K562 (cell line): ENCODE measurements around the gene CNTD1. TPM values are rescaled to one million over a fixed set of nuclear protein-coding genes. Genes with fewer than 3 reads are reported as not detected.

Source experiments
- CBFB ChIP-seq: sonication (generic); formaldehyde crosslinking; IDR thresholded peaks from 2 replicates; pipeline ENCODE4 v1.4.0; 2020; ENCODE audit warnings: mild to moderate bottlenecking, missing genetic modification reagents
- EP300 ChIP-seq: IDR thresholded peaks from 2 replicates; pipeline ENCODE4 v1.6.1; 2012; ENCODE audit warnings: low read length, improper control_type of control experiment
- FOXP1 ChIP-seq: sonication (generic); formaldehyde crosslinking; IDR thresholded peaks from 2 replicates; pipeline ENCODE4 v1.8.0; 2022; ENCODE audit warnings: mild to moderate bottlenecking, missing genetic modification reagents
- HLTF ChIP-seq: fragments of 450-650 bp; IDR thresholded peaks from 2 replicates; pipeline ENCODE4 v1.6.1; 2016
- MEIS2 ChIP-seq: fragments of 450-650 bp; IDR thresholded peaks from 2 replicates; pipeline ENCODE4 v1.6.1; 2014; ENCODE audit warnings: mild to moderate bottlenecking; ENCODE audit not compliant: partially characterized antibody
- NFRKB ChIP-seq: fragments of 450-650 bp; IDR thresholded peaks from 2 replicates; pipeline ENCODE4 v1.6.1; 2016; ENCODE audit warnings: low read depth
- NR2C1 ChIP-seq, 2 experiments: fragments of 450-650 bp; IDR thresholded peaks; 2 replicates each; pipeline ENCODE4 v1.6.1; 2017; ENCODE audit warnings: mild to moderate bottlenecking in 2 of 2, antibody characterized with exemption in 1 of 2, inconsistent platforms in 1 of 2, missing compliant biosample characterization in 1 of 2, missing genetic modification characterization in 1 of 2
- SPI1 ChIP-seq: IDR thresholded peaks from 2 replicates; pipeline ENCODE4 v1.6.1; 2011; ENCODE audit warnings: low read depth, low read length, control low read depth, borderline replicate concordance
- YY1 ChIP-seq, 3 experiments: IDR thresholded peaks; 2 replicates each; pipeline ENCODE4 v1.6.1; 2011; ENCODE audit warnings: low read length in 2 of 3, mild to moderate bottlenecking in 2 of 3, moderate library complexity in 2 of 3, borderline replicate concordance in 1 of 3, control low read depth in 1 of 3, low read depth in 1 of 3; ENCODE audit not compliant: insufficient read depth in 3 of 3, insufficient replicate concordance in 2 of 3, control insufficient read depth in 1 of 3, insufficient read length in 1 of 3; ENCODE audit errors: extremely low read depth in 1 of 3
- ZNF324 ChIP-seq: fragments of 250-450 bp; sonication (Bioruptor Pico); IDR thresholded peaks from 2 replicates; pipeline ENCODE4 v1.4.0; 2020; ENCODE audit warnings: mild to moderate bottlenecking
- polyA plus RNA-seq, 8 experiments: library from polyadenylated mRNA; depleted of rRNA in 4 of 8; stranded (reverse) in 5 of 8; unstranded in 3 of 8; fragments of >200 nt; fragmentation: Nextera tagmentation in 2 of 8; fragmentation: Illumina TruSeq in 1 of 8; extraction: Ambion mirVana in 2 of 8; extraction: Trizol in 1 of 8; gene quantifications; 2 replicates each; pipeline versions ENCODE4 v1.2.1 to v1.2.3, GENCODE V29; 2011 to 2014; ENCODE audit warnings: inconsistent platforms in 1 of 8, missing spikeins in 1 of 8
- total RNA-seq, 7 experiments: library from RNA; depleted of rRNA in 6 of 7; stranded (reverse); fragments of >200 nt in 6 of 7; fragmentation: Illumina TruSeq in 2 of 7; extraction: Trizol in 2 of 7; gene quantifications; 2 replicates each; pipeline versions ENCODE4 v1.2.1 to v1.2.3, GENCODE V29; 2011 to 2021; ENCODE audit warnings: low replicate concordance in 1 of 7
- TF ChIP-seq, protein P1 (sequence below), 3 experiments: fragments of 200-800 bp in 1 of 3; fragments of 250-450 bp in 1 of 3; fragments of 450-650 bp in 1 of 3; sonication (Bioruptor Pico) in 1 of 3; sonication (Bioruptor generic) in 1 of 3; formaldehyde crosslinking in 1 of 3; IDR thresholded peaks; 2 replicates each; pipeline versions ENCODE4 v1.6.1 to v1.8.0; 2016 to 2022; ENCODE audit warnings: mild to moderate bottlenecking in 2 of 3, missing genetic modification characterization in 2 of 3, missing compliant biosample characterization in 1 of 3, moderate library complexity in 1 of 3
- TF ChIP-seq, protein P2 (sequence below): sonication (generic); formaldehyde crosslinking; IDR thresholded peaks from 2 replicates; pipeline ENCODE4 v1.8.0; 2023; ENCODE audit warnings: missing genetic modification reagents, mild to moderate bottlenecking, borderline replicate concordance
- TF ChIP-seq, protein P3 (sequence below), 2 experiments: fragments of 450-650 bp in 1 of 2; sonication (generic) in 1 of 2; formaldehyde crosslinking in 1 of 2; IDR thresholded peaks in 1 of 2; conservative IDR thresholded peaks in 1 of 2; 2 replicates each; pipeline versions ENCODE4 v1.6.1 to v1.8.1; 2016 to 2023; ENCODE audit warnings: mild to moderate bottlenecking in 2 of 2, moderate library complexity in 2 of 2, inconsistent platforms in 1 of 2, missing genetic modification reagents in 1 of 2

Gene CNTD1
- total and polyA plus RNA-seq, 9 of the 15 experiments (the other 6 are each of a cell fraction or from before 2014, with no cell fraction given): 0.12 to 0.86 (median 0.41) TPM; not detected in 1

DNA sequence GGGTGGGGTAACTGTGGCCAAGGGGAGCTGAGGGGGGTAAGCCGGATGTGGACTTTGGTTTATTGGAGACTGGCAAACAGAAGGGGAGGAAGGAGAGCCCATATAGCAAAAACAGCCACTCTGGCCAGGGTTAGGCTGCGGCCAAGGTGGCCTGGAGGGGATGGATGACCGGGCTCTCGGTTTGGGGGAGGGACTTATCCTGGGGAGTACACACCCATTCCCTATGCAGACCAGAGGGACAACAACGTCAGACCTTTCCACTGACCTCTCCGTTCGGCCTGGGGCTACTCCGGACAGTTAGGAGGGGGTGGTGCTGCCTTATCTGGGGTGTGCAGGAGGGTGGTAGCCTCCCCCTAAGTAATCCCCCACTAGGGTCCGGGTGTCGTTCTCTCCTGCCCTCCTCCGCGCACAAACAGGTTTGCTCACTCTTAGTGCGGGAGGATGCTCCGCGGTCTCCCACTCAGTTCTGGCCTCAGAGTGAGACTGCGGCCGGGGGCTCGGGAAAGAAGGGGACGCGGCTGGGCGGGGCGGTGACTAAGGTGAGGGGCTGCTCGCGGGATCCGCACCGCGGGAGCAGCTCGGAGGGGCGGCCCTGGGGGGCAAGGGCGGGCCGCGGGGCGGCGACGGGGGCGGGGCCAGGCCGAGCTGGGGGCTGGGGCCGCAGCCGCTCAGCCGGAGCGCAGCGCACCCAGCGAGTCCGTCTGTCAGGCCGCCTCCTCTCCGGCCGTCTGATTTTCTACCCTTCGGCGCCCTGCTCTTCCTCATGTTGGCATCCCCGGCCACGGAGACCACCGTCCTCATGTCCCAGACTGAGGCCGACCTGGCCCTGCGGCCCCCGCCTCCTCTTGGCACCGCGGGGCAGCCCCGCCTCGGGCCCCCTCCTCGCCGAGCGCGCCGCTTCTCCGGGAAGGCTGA lies 18.5 kb upstream of the CNTD1 start, which contains the start of gene WNK4 (continued):
- TF ChIP-seq EP300: peak; percentile 94
- TF ChIP-seq, protein P1, sequence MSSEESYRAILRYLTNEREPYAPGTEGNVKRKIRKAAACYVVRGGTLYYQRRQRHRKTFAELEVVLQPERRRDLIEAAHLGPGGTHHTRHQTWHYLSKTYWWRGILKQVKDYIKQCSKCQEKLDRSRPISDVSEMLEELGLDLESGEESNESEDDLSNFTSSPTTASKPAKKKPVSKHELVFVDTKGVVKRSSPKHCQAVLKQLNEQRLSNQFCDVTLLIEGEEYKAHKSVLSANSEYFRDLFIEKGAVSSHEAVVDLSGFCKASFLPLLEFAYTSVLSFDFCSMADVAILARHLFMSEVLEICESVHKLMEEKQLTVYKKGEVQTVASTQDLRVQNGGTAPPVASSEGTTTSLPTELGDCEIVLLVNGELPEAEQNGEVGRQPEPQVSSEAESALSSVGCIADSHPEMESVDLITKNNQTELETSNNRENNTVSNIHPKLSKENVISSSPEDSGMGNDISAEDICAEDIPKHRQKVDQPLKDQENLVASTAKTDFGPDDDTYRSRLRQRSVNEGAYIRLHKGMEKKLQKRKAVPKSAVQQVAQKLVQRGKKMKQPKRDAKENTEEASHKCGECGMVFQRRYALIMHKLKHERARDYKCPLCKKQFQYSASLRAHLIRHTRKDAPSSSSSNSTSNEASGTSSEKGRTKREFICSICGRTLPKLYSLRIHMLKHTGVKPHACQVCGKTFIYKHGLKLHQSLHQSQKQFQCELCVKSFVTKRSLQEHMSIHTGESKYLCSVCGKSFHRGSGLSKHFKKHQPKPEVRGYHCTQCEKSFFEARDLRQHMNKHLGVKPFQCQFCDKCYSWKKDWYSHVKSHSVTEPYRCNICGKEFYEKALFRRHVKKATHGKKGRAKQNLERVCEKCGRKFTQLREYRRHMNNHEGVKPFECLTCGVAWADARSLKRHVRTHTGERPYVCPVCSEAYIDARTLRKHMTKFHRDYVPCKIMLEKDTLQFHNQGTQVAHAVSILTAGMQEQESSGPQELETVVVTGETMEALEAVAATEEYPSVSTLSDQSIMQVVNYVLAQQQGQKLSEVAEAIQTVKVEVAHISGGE (CRISPR knock-in tag; IDR thresholded peaks at IDR 0.05): peak in 1 of 3 experiments; percentile 73; a peak in 2 of 6 replicates
- no peak for TF ChIP-seq SPI1
- TF ChIP-seq MEIS2: peak; percentile 16
- TF ChIP-seq FOXP1 (CRISPR knock-in tag): no peak
- TF ChIP-seq, protein P2, sequence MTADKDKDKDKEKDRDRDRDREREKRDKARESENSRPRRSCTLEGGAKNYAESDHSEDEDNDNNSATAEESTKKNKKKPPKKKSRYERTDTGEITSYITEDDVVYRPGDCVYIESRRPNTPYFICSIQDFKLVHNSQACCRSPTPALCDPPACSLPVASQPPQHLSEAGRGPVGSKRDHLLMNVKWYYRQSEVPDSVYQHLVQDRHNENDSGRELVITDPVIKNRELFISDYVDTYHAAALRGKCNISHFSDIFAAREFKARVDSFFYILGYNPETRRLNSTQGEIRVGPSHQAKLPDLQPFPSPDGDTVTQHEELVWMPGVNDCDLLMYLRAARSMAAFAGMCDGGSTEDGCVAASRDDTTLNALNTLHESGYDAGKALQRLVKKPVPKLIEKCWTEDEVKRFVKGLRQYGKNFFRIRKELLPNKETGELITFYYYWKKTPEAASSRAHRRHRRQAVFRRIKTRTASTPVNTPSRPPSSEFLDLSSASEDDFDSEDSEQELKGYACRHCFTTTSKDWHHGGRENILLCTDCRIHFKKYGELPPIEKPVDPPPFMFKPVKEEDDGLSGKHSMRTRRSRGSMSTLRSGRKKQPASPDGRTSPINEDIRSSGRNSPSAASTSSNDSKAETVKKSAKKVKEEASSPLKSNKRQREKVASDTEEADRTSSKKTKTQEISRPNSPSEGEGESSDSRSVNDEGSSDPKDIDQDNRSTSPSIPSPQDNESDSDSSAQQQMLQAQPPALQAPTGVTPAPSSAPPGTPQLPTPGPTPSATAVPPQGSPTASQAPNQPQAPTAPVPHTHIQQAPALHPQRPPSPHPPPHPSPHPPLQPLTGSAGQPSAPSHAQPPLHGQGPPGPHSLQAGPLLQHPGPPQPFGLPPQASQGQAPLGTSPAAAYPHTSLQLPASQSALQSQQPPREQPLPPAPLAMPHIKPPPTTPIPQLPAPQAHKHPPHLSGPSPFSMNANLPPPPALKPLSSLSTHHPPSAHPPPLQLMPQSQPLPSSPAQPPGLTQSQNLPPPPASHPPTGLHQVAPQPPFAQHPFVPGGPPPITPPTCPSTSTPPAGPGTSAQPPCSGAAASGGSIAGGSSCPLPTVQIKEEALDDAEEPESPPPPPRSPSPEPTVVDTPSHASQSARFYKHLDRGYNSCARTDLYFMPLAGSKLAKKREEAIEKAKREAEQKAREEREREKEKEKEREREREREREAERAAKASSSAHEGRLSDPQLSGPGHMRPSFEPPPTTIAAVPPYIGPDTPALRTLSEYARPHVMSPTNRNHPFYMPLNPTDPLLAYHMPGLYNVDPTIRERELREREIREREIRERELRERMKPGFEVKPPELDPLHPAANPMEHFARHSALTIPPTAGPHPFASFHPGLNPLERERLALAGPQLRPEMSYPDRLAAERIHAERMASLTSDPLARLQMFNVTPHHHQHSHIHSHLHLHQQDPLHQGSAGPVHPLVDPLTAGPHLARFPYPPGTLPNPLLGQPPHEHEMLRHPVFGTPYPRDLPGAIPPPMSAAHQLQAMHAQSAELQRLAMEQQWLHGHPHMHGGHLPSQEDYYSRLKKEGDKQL: no peak
- peak; percentile 39; the same call in 1 of the 2 replicates for TF ChIP-seq HLTF
- TF ChIP-seq CBFB (CRISPR knock-in tag): peak; percentile 47; the same call in 1 of the 2 replicates
- peak in 1 of 3 experiments; percentile 45 for TF ChIP-seq YY1 (IDR thresholded peaks at IDR 0.05; ENCODE audit: borderline replicate concordance in 1 of 3, control insufficient read depth in 1 of 3, extremely low read depth in 1 of 3, insufficient read depth in 3 of 3, insufficient read length in 1 of 3, insufficient replicate concordance in 2 of 3, low read depth in 1 of 3, low read length in 2 of 3)
- TF ChIP-seq ZNF324 (CRISPR knock-in tag): no peak
- TF ChIP-seq NFRKB: no peak
- TF ChIP-seq NR2C1 (IDR thresholded peaks at IDR 0.05): peak; percentile 47; the same call in 1 of the 2 replicates
- no peak for TF ChIP-seq NR2C1 (tag; IDR thresholded peaks at IDR 0.05)
- TF ChIP-seq, protein P3, sequence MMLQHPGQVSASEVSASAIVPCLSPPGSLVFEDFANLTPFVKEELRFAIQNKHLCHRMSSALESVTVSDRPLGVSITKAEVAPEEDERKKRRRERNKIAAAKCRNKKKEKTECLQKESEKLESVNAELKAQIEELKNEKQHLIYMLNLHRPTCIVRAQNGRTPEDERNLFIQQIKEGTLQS (IDR thresholded peaks at IDR 0.05): 0 out of 2 replicates have a peak, but pooled peaks have one; percentile 13
- TF ChIP-seq, protein P3 (CRISPR knock-in tag; conservative IDR thresholded peaks at IDR 0.05): no peak
